ENCODE data around the gene C6.

The C6 gene

GRCh38 chr5:41097642-41098041, 115.7 kb downstream of the C6 start:
- Histone ChIP-seq H3K36me3 (ENCODE audit: control insufficient read depth in 2 of 2, insufficient read depth in 2 of 2, low read length in 2 of 2) (no peaks in the 10 kb centered on the region), H3K9ac (ENCODE audit: low read depth in 1 of 2, low read length in 2 of 2) (no peak overlapping the region), H3K4me3 (ENCODE audit: low read length in 2 of 2) (no peak overlapping the region), H3K27me3 (ENCODE audit: control insufficient read depth in 2 of 2, insufficient read depth in 2 of 2, low read length in 2 of 2) (no peaks in the 10 kb centered on the region), H3K4me1 (ENCODE audit: control insufficient read depth in 2 of 2, insufficient read depth in 2 of 2, low read length in 2 of 2) (no peaks in the 10 kb centered on the region), H3K27ac (ENCODE audit: low read depth in 2 of 2, low read length in 2 of 2) (no peak overlapping the region), H3K9me3 (ENCODE audit: control insufficient read depth in 2 of 2, low read length in 2 of 2) (no peaks in the 10 kb centered on the region)

- Histone ChIP-seq H3K36me3 (ENCODE audit: control insufficient read depth in 2 of 2, insufficient read depth in 2 of 2, low read length in 2 of 2) (no peaks in the 10 kb centered on the region), H3K9me3 (ENCODE audit: control insufficient read depth in 2 of 2, low read length in 2 of 2) (no peaks in the 10 kb centered on the region), H3K9ac (ENCODE audit: low read depth in 1 of 2, low read length in 2 of 2) (no peak overlapping the region), H3K27me3 (ENCODE audit: control insufficient read depth in 2 of 2, insufficient read depth in 2 of 2, low read length in 2 of 2) (no peaks in the 10 kb centered on the region), H3K4me3 (ENCODE audit: low read length in 2 of 2) (no peak overlapping the region), H3K4me1 (ENCODE audit: control insufficient read depth in 2 of 2, insufficient read depth in 2 of 2, low read length in 2 of 2) (no peaks in the 10 kb centered on the region), H3K27ac (ENCODE audit: low read depth in 2 of 2, low read length in 2 of 2) (no peak overlapping the region)
These were observed 117.8 kb downstream of the C6 start for GRCh38 chr5:41095324-41096101.

GRCh38 chr5:41094871-41095270, 118.5 kb downstream of the C6 start:
- no peak overlapping the region for H3K27ac ChIP-seq (ENCODE audit: low read depth in 2 of 2, low read length in 2 of 2)

GRCh38 chr5:41093803-41094202, 119.5 kb downstream of the C6 start:
- no peak overlapping the region for H3K27ac ChIP-seq (ENCODE audit: low read depth in 2 of 2, low read length in 2 of 2)
- H3K4me1 ChIP-seq (ENCODE audit: control insufficient read depth in 2 of 2, insufficient read depth in 2 of 2, low read length in 2 of 2), result no peaks in the 10 kb centered on the region
- H3K4me3 ChIP-seq (ENCODE audit: low read length in 2 of 2), result no peak overlapping the region
- no peaks in the 10 kb centered on the region for H3K9me3 ChIP-seq (ENCODE audit: control insufficient read depth in 2 of 2, low read length in 2 of 2)
- H3K9ac ChIP-seq (ENCODE audit: low read depth in 1 of 2, low read length in 2 of 2), result no peak overlapping the region
- H3K36me3 ChIP-seq (ENCODE audit: control insufficient read depth in 2 of 2, insufficient read depth in 2 of 2, low read length in 2 of 2), result no peaks in the 10 kb centered on the region
- no peaks in the 10 kb centered on the region for H3K27me3 ChIP-seq (ENCODE audit: control insufficient read depth in 2 of 2, insufficient read depth in 2 of 2, low read length in 2 of 2)

More at GRCh38 chr5:41094871-41095270, 118.5 kb downstream of the C6 start:
- H3K4me1 ChIP-seq (ENCODE audit: control insufficient read depth in 2 of 2, insufficient read depth in 2 of 2, low read length in 2 of 2), result no peaks in the 10 kb centered on the region
- no peak overlapping the region for H3K4me3 ChIP-seq (ENCODE audit: low read length in 2 of 2)
- no peaks in the 10 kb centered on the region for H3K9me3 ChIP-seq (ENCODE audit: control insufficient read depth in 2 of 2, low read length in 2 of 2)
- no peaks in the 10 kb centered on the region for H3K36me3 ChIP-seq (ENCODE audit: control insufficient read depth in 2 of 2, insufficient read depth in 2 of 2, low read length in 2 of 2)
- no peak overlapping the region for H3K9ac ChIP-seq (ENCODE audit: low read depth in 1 of 2, low read length in 2 of 2)
- H3K27me3 ChIP-seq (ENCODE audit: control insufficient read depth in 2 of 2, insufficient read depth in 2 of 2, low read length in 2 of 2), result no peaks in the 10 kb centered on the region
